NCI-H1092 treated with DMSO at 0.1 percent for 48 hours (cell line): ENCODE data around the gene ARRDC5.
A peak's percentile ranks its signal among the peaks of the same experiment; 100 is the strongest.
"Not testable (repeated sequence)": the region's sequence is repeated elsewhere in the genome, so short reads cannot be mapped to it uniquely, and the experiment has no call there.

Source experiments
- DNase-seq: peaks from one replicate; lab custom pipeline; 2025; lab: John Stamatoyannopoulos, UW

The ARRDC5 gene

DNA sequence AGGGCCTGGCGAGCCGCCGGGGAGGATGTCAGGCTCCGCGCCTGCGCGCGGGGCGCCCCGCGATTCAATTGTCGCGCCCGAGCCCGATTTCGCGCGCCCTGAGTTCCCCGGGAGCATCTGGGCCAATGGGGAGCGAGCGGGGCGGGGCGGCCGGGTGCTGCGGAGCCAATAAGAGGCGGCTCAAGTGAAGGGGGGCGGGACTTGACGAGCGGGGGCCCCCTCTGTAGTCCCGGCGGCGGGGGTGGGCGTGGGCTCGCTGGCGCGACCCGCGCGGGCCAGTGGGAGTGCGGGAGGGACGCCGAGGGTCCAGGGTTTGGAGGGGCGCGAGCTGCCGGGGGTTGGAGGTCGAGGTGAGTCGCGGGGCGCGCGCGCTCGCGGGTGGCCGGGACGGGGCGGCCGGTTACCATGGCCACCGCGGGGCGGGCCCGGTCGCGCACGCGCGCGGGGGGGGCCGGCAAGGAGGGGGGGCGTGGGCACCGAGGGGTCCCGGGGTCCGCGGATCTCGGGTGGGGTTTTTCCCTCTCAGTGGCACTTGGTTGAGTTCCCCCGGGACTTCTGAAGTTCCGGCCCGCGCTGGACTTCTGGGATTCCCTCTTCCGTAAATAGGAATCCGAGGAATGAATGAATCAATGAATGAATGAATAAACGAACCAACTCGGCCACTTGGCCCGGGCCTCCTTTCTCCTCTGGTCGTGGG lies 7.3 kb upstream of the ARRDC5 start:
- peak; percentile 95 for DNase-seq

DNA sequence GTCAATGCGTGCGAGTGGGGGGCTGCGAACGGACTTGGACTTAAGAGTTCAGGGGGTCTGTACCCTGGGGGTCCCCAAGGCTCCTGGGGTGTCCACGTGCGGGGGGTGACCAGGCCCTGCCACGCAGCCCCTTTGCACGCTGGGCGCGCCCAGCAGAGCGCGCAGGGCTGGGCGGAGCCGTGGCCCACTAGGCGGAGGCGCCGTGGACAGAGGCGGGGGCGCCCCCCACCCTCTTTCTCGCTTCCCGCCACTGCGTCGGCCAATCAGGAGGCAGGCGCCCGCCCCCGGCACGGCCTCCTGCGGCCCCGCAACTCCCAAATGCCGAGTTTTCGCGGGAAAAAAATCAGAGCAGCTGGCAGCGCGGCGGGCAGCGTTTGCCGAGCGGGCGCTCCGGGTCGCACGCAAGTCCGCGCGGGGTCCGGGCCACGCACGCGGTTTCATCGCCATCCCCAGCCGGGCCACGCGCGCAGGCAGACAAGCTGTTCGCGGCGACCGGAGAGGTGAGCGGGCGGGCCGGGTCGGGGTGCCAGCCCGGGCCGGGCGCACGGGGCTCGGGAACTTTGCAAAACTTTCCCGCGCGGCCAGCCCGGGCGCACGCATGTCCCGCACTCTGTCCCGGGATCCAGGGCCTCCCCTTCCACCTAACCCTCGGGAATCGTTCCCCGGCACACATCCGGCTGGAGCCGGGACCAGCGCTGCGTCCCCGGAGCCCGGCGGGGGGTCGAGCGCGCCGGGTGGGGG lies 6.6 kb upstream of the ARRDC5 start, which contains the start of gene UHRF1:
UHRF1 (plus strand) TSS at position 346 of the 741 bp plus-strand sequence. CDS start 1,385 bp downstream, outside the sequence.
- peak; percentile 64 for DNase-seq

- DNase-seq, result no peak
Observed at GRCh38 chr19:4908781-4909155, 6.1 kb upstream of the ARRDC5 start.

DNA sequence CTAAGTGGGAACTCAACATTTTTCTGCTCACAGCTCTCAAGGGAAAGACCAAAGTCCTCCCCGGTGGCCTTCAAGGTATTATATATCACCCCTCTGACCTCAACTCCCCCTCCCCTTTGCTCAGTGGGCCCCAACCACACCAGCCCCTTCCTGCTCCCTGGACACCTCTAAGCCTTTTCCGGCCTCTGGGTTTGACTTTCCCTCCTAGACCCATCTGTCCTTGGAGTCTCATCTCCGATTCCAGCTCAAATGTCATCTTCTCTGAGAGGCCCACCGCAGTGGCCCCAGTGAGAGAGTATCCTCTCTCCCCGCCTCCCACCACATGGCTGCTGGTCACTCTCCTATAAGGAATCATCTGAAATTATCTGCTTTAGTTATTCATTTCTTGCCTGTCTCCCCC lies 5.7 kb upstream of the ARRDC5 start:
- no peak for DNase-seq

DNA sequence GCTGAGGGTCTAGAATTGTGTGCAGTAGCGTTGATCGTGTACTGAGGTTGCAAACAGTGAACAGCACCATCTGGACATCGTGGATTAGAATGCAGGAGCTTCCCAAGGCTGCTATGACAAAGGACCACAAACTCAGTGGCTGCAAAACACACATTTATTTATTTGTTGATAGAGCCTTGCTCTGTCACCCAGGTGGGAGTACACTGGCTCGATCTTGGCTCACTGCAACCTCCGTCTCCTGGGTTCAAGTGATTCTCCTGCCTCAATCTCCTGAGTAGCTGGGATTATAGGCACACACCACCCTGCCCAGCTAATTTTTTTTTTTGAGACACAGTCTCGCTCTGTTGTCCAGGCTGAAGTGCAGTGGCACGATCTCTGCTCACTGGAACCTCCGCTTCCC lies 4.3 kb upstream of the ARRDC5 start:
- no peak for DNase-seq

GRCh38 chr19:4904481-4904880 lies 1.8 kb upstream of the ARRDC5 start:
- DNase-seq, result no peak

DNA sequence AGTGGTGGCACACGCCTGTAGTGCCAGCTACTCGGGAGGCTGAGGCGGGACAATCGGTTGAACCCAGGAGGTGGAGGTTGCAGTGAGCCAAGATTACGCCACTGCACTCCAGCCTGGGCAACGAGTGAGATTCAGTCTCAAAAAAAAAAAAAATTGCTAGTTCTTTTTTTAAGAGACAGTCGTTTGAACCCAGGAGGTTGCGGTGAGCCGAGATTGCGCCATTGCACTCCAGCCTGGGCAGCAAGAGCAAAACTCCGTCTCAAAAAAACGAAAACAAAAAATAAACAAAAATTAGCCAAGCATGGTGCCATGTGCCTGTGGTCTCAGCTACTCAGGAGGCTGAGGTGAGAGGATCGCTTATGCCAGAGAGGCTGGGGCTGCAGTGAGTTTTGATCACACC lies 1.8 kb downstream of the ARRDC5 start:
- not testable (repeated sequence) for DNase-seq

DNA sequence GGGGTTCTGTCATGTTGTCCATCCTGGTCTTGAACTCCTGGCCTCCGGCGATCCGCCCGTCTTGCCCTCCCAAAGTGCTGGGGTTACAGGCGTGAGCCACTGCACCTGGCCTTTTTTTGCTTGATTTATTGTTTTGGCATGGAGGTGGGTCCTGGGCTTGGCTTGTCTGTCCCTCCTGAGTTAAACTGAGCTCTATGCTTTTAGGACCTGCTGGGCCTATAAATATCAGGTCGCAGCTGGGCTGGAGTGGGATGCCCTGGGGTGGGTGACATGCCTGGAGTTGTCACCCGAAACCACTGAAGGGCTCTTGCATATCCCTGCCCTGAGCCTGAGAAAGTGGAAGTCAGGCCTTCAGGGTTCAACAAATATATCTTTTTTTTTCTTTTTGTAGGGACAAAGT lies 5.5 kb downstream of the ARRDC5 start:
- no peak for DNase-seq

DNA sequence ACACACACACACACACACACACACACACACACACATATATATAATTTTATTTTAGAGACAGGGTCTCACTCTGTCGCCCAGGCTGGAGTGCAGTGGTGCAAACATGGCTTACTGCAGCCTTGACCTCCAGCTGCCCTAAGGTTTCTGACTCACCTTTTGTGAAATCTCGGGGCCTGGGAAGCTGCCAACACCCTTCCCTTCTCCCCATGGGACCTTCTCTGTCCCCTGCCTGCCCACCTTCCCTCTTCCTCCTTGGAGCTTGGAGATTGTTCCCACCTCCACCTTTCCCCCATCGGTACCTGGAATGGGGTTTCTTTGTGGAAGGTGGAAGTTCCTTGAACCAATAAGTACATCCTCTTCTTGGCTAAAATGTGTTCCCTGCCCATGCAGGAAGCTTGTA lies 6.3 kb downstream of the ARRDC5 start:
- no peak for DNase-seq

DNA sequence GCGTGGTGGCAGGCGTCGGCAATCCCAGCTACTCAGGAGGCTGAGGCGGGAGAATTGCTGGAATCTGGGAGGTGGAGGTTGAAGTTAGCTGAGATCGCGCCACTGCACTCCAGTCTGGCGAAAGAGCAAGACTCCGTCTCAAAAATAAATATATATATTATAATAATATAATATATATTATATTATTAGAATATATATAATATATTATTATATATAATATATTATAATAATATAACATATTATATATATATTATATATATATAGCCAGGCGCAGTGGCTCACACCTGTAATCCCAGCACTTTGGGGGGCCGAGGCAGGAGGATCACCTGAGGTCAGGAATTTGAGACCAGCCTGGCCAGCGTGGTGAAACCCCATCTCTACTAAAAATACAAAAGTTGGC lies 9.7 kb downstream of the ARRDC5 start:
- DNase-seq, result not testable (repeated sequence)

- DNase-seq, result no peak
Observed at GRCh38 chr19:4891066-4891465, 11.6 kb downstream of the ARRDC5 start.

DNA sequence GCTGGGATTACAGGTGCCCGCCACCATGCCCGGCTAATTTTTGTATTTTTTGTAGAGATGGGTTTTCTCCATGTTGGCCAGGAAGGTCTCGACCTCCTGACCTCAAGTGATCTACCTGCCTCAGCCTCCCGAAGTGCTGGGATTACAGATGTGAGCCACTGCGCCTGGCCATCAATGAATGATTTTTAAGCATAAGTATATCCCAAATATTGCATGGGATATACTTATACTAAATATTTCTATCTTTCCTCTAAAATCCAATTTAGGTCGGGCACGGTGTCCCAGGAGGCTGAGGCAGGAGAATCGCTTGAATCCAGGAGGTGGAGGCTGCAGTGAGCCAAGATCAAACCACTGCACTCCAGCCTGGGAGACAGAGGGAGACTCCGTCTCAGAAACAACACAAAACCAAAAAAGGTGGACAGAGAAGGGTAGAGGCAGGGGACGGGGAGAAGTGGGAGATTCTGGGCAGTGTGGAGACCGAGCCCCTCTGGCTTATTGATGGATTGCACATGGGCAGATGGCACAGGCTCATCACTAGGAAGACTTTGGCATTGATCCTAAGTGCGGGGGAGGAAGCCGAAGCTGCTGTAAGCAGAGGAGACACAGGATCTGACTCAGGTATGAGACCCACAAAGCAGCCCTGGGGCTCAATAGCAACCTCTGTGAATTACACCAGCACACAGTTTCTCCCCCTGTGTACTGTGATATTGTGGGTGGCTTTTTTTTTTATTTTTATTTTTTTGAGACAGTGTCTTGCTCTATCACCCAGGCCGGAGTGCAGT lies 13.5 kb downstream of the ARRDC5 start:
- DNase-seq, result peak; percentile 22

GRCh38 chr19:4887803-4888202 lies 14.9 kb downstream of the ARRDC5 start:
- not testable (repeated sequence) for DNase-seq

GRCh38 chr19:4884993-4885392 lies 17.7 kb downstream of the ARRDC5 start:
- not testable (repeated sequence) for DNase-seq

DNA sequence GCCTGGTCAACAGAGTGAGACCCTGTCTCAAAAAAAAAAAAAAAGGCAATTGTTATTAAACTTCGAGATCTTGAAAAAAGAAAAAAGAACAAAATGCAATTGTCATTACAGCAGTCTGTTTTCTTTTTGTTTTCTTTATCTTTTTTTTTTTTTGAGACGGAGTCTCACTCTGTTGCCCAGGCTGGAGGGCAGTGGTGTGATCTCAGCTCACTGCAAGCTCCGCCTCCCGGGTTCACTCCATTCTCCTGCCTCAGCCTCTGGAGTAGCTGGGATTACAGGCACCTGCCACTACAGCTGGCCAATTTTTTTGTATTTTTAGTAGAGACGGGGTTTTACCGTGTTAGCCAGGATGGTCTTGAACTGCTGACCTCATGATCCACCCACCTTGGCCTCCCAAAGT lies 19.8 kb downstream of the ARRDC5 start:
- not testable (repeated sequence) for DNase-seq

GRCh38 chr19:4879041-4879440 lies 23.7 kb downstream of the ARRDC5 start:
- no peak for DNase-seq

DNA sequence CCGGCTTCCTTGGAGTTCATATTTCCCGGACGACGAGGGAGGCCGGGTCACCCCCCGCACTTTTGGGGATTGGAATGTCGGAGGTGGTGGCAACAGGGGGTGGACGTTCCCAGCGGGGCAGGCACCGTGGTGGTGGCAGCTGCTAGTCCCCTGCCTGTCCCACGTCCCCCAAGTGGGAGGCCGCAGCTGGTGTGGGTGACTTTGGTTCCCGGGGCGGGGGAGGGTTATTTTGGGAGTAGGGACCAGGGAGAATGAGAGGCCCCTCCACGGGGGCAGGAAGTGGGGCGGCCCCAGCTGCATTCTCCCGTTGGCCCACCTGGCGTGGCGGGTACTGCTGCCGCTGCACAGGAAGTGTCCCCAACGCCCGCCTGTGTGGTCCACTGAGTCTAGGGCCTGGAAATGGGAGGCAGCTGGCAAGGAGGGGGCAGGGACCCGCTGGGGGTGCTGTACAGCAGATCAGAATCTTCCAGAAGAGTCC lies 24.2 kb downstream of the ARRDC5 start:
- no peak for DNase-seq

- peak; percentile 13 for DNase-seq
Observed at GRCh38 chr19:4877753-4878490, 24.8 kb downstream of the ARRDC5 start.

GRCh38 chr19:4873930-4874329 lies 28.8 kb downstream of the ARRDC5 start:
- no peak for DNase-seq

DNA sequence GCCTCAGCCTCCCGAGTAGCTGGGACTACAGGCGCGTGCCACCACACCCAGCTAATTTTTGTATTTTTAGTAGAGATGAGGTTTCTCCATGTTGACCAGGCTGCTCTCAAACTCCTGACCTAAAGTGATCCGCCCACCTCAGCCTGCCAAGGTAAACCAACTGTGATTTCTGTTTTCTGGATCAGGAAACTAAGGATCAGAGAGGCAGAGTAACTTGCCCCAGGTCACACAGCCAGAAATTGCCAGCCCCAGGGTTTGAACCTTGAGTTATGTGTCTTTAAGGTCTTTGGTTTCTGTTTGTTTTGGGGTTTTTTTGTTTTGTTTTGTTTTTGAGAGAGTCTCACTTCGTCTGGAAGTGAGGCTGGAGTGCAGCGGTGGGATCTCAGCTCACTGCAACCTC lies 31.0 kb downstream of the ARRDC5 start:
- no peak for DNase-seq

DNA sequence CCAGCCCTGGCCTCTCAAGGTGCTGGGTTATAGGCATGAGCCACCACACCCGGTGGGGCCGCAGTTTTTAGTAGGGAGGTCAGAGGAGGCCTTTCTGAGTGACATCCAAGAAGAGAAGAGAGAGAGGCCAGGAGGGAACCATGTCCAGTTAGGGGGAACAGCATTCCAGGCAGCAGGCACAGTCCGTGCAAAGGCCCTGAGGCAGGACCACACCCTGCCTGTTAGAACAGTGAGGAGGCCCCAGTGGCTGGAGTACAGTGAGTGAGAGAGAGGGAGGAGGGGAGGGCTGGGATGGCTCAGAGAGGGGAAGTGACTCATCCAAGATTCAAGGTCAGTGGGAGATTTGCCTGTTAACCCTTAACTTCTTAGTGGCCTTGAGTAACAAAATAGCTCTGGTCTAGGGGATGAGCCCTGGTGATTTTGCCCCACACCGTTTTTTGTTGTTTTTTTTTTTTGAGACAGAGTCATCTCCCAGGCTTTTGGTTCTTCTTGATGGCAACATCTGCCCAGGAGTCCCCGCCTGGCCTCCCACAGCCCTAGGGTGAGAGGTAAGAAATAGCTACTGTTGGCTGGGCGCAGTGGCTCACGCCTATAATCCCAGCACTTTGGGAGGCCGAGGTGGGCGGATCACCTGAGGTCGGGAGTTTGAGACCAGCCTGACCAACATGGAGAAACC lies 32.5 kb downstream of the ARRDC5 start:
- DNase-seq, result no peak
